Activated B cell treated with CpG ODN at 0.5 μM for 24 hours (primary cell): ENCODE data around the gene SCAPER. TPM values are rescaled to one million over a fixed set of nuclear protein-coding genes. Genes with fewer than 3 reads are reported as not detected.

Experiments
- ATAC-seq: fragments of 200-7000 bp; cut with Tn5 transposase; one replicate; pipeline ENCODE4 v1.10.0; 2021; ENCODE audit warnings: low read depth, mild to moderate bottlenecking, moderate library complexity
- CTCF ChIA-PET: fragments of 350-600 bp; sonication (Branson Sonifier 250); formaldehyde crosslinking; loops from one replicate; lab custom pipeline; 2021; ENCODE audit warnings: antibody characterized with exemption; lab: Charles Lee
- POLR2A ChIA-PET: fragments of 350-600 bp; sonication (Branson Sonifier 250); formaldehyde crosslinking; loops from one replicate; lab custom pipeline; 2021; ENCODE audit warnings: antibody characterized with exemption; lab: Charles Lee
- DNase-seq: peaks from one replicate; pipeline ENCODE4 v3.0.0; 2022
- H3K27ac Mint-ChIP-seq: one replicate; pipeline ENCODE4 v1.8.0; 2020; ENCODE audit warnings: mixed read lengths
- H3K27me3 Mint-ChIP-seq: one replicate; pipeline ENCODE4 v1.8.0; 2021; ENCODE audit warnings: mixed read lengths
- H3K36me3 Mint-ChIP-seq: one replicate; pipeline ENCODE4 v1.8.0; 2021; ENCODE audit warnings: low read depth, mixed read lengths
- H3K4me1 Mint-ChIP-seq: one replicate; pipeline ENCODE4 v1.8.0; 2021; ENCODE audit warnings: mixed read lengths
- H3K4me3 Mint-ChIP-seq: one replicate; pipeline ENCODE4 v1.8.0; 2020; ENCODE audit warnings: mild to moderate bottlenecking, mixed read lengths
- H3K9me3 Mint-ChIP-seq: one replicate; pipeline ENCODE4 v1.8.0; 2020; ENCODE audit warnings: mixed read lengths
- intact Hi-C: fragments of 100-400 bp; cut with micrococcal nuclease; formaldehyde crosslinking; loops from one replicate; pipeline ENCODE4 v1.15.1; 2024
- total RNA-seq: library from RNA; stranded (reverse); gene quantifications from 2 replicates; pipeline ENCODE4 v1.2.3, GENCODE V29; 2022
- TF ChIP-seq, protein P1 (sequence below): fragments of 200-600 bp; IDR thresholded peaks from one replicate; pipeline ENCODE4 v1.8.0; 2022; ENCODE audit warnings: antibody characterized with exemption, mild to moderate bottlenecking

Gene SCAPER
- total RNA-seq, 1 donor from 2014 or later = 38.8 TPM

DNA sequence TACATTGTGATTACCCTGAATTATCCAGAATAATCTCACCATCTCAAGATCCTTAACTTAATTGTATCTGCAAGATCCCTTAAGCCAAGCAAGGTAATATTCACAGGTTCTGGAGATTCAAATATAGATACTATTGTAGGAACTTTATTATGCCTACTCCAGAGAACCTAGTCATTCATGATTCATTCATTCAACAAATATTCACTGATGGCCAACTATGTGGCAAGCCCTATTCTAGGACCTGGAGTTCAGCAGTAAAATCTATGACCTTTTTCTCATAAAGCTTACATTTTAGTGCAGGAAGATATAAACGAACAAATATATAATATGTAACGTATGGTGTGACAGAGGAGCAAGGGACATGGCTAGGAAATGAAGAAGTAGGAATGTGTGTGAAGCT lies 519.0 kb downstream of the SCAPER start:
- intact Hi-C loops = no loop called here
- no peaks in the 10 kb centered on the region for H3K9me3 Mint-ChIP-seq

DNA sequence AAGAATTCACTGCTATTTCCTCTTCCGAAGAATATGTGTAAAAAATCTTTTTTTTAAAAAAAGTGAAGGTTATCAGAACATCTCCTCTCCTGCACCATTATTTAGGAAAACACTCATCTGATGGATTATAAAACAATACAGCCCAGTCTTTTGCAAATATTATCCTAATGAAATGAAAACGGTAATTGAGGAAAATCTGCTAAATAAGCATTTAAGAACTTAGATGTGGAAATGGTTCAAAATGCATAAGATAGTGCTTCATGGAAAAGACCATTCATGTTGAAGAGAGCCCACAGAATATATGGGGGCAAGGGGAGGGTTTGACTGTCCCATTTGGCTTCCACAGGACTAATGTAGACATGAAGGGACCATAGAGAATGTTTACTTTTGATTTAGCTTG lies 520.7 kb downstream of the SCAPER start:
- Mint-ChIP-seq H3K36me3 (peaks cover 29% of the 10 kb centered on the region), H3K9me3 (no peaks in the 10 kb centered on the region), H3K27me3 (no peaks in the 10 kb centered on the region), H3K4me3 (no peak overlapping the region), H3K27ac (no peak overlapping the region), H3K4me1 (no peaks in the 10 kb centered on the region)
- intact Hi-C loops = no loop called here
- TF ChIP-seq, protein P1, sequence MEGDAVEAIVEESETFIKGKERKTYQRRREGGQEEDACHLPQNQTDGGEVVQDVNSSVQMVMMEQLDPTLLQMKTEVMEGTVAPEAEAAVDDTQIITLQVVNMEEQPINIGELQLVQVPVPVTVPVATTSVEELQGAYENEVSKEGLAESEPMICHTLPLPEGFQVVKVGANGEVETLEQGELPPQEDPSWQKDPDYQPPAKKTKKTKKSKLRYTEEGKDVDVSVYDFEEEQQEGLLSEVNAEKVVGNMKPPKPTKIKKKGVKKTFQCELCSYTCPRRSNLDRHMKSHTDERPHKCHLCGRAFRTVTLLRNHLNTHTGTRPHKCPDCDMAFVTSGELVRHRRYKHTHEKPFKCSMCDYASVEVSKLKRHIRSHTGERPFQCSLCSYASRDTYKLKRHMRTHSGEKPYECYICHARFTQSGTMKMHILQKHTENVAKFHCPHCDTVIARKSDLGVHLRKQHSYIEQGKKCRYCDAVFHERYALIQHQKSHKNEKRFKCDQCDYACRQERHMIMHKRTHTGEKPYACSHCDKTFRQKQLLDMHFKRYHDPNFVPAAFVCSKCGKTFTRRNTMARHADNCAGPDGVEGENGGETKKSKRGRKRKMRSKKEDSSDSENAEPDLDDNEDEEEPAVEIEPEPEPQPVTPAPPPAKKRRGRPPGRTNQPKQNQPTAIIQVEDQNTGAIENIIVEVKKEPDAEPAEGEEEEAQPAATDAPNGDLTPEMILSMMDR = no peak
- CTCF ChIA-PET = no interaction called here
- no peak for ATAC-seq
- no peak for DNase-seq
- POLR2A ChIA-PET = no interaction called here

More for the DNA sequence above, 519.0 kb downstream of the SCAPER start:
- ATAC-seq (no peak), DNase-seq (no peak)
- Mint-ChIP-seq H3K36me3 (peaks cover 17% of the 10 kb centered on the region), H3K27me3 (no peaks in the 10 kb centered on the region), H3K27ac (no peak overlapping the region), H3K4me1 (no peaks in the 10 kb centered on the region), H3K4me3 (no peak overlapping the region)
- ChIA-PET POLR2A (interaction anchor here (0.6 kb wide), 1 partner anchor 181 kb away, joined by 5 read pairs; no protein-coding TSS in a partner anchor), CTCF (no interaction called here)
- TF ChIP-seq, protein P1 = no peak

DNA sequence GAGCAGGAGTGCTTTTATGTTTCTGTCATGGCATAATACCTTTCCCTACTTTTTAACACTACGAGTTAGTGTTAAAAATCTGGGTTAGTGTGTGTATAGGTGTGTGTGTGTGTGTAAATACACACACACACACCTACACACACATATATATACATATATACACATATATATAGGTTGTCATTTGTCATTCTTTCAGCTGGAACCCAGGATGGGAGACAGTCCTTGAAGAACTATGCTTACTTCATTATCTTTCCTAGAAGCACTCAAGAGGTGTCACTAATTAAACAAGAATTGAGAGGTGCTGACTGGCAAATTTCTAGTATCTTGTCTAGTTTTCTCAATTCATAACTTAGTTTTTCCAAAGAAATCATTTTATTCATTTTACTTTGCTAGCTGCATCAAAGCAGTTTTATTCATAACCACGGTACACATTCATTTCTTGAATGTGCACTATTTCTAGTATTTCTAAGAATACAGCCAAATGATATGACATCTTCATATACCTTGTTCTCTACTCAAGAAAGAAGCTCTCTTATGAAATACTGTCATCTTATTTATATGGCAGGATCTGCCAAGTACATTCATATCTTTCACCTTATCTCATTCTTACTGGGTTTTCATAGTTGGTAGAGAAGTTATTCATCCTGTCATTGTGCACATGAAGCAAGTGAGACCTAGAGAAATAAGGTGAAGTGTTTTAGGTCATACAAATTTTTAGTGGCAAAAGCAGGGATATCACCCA lies 522.0 kb downstream of the SCAPER start:
- Mint-ChIP-seq H3K27me3 (no peaks in the 10 kb centered on the region), H3K27ac (no peak overlapping the region), H3K9me3 (no peaks in the 10 kb centered on the region), H3K4me1 (no peaks in the 10 kb centered on the region), H3K36me3 (peaks cover 28% of the 10 kb centered on the region), H3K4me3 (no peak overlapping the region)
- ATAC-seq (no peak), DNase-seq (no peak)
- POLR2A ChIA-PET = no interaction called here
- CTCF ChIA-PET = no interaction called here
- intact Hi-C loops = no loop called here
- TF ChIP-seq, protein P1 = no peak

DNA sequence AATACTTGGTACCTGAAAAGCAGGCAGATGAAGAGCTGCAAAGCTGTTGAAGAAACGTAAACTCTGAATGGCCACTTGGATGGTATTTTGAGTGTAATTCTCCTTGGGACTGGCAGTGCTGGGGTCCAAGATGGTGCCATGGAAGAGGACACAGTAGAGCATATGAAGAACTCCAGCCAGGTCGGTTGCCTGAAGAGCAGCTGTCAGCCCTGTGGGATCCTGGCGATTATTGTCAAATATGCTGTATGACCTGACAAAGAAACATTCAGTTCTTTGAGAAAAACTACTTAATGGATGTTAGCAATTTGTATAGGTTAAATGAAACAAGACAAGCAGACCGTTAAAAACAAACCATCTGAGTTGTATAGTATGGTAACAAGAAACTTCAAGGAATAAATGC lies 523.8 kb downstream of the SCAPER start:
- ATAC-seq = no peak
- no peak overlapping the region for H3K4me3 Mint-ChIP-seq

DNA sequence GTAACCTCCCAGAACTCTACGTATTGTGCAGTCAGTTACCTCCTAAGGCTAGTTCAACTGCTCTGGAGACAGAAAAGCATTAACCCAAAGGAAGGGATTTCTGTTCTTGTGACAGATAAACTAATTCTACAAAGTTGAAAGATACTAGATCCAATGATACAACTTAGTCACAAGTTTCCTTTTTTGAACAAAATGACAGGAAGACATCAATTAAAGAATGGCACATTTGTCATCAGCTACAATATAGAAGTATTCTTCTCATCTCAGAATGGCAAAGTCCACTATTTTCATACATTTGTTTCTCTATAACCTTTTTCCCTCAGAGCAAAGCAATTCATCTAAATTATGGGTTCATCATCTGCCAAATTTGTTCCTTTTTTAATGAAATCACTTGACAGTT lies 524.9 kb downstream of the SCAPER start:
- intact Hi-C loops = no loop called here
- peaks cover 28% of the 10 kb centered on the region for H3K36me3 Mint-ChIP-seq
- H3K9me3 Mint-ChIP-seq = no peaks in the 10 kb centered on the region
- ChIA-PET CTCF (no interaction called here), POLR2A (no interaction called here)
- H3K27me3 Mint-ChIP-seq = no peaks in the 10 kb centered on the region
- DNase-seq (no peak), ATAC-seq (no peak)
- TF ChIP-seq, protein P1 = no peak
- no peaks in the 10 kb centered on the region for H3K4me1 Mint-ChIP-seq
- H3K27ac Mint-ChIP-seq = no peak overlapping the region
- H3K4me3 Mint-ChIP-seq = no peak overlapping the region

More for the DNA sequence above, 523.8 kb downstream of the SCAPER start:
- intact Hi-C loops = no loop called here
- TF ChIP-seq, protein P1 = no peak
- Mint-ChIP-seq H3K36me3 (peaks cover 25% of the 10 kb centered on the region), H3K4me1 (no peaks in the 10 kb centered on the region), H3K27ac (no peak overlapping the region), H3K27me3 (no peaks in the 10 kb centered on the region), H3K9me3 (no peaks in the 10 kb centered on the region)
- POLR2A ChIA-PET = no interaction called here
- CTCF ChIA-PET = no interaction called here
- no peak for DNase-seq
